Astrocyte of the cerebellum (primary cell): ENCODE measurements around the gene CELA3A.

Experiments used
- DNase-seq: peaks from one replicate; pipeline ENCODE4 v3.0.0-alpha.2; 2011; ENCODE audit warnings: low read depth
- H3K4me3 ChIP-seq: 2 replicates; pipeline ENCODE4 v1.5.1; 2011; ENCODE audit warnings: mild to moderate bottlenecking, low read depth, low read length, moderate library complexity
- CTCF ChIP-seq: IDR thresholded peaks from 2 replicates; pipeline ENCODE4 v1.5.1; 2012; ENCODE audit warnings: low read length, low read depth, moderate library complexity, mild to moderate bottlenecking; ENCODE audit errors: missing control alignments
- in situ Hi-C: cut with HindIII; loops from 2 replicates; pipeline ENCODE4 v1.10.0; 2017; ENCODE audit warnings: low sequenced_read_pairs

Gene CELA3A

GRCh38 chr1:22037520-22037919 is 36.1 kb downstream of the CELA3A start:
- TF ChIP-seq CTCF = no peak
- in situ Hi-C loops = no loop called here
- no peak overlapping the region for H3K4me3 ChIP-seq
- DNase-seq = no peak

GRCh38 chr1:22038036-22038435 is 36.6 kb downstream of the CELA3A start:
- DNase-seq = no peak
- no peak overlapping the region for H3K4me3 ChIP-seq
- in situ Hi-C loops = no loop called here
- no peak for TF ChIP-seq CTCF

- H3K4me3 ChIP-seq = no peak overlapping the region
- no peak for TF ChIP-seq CTCF
- DNase-seq = no peak
- in situ Hi-C loops = no loop called here
Measured at GRCh38 chr1:22039594-22040285, 38.3 kb downstream of the CELA3A start.

DNA sequence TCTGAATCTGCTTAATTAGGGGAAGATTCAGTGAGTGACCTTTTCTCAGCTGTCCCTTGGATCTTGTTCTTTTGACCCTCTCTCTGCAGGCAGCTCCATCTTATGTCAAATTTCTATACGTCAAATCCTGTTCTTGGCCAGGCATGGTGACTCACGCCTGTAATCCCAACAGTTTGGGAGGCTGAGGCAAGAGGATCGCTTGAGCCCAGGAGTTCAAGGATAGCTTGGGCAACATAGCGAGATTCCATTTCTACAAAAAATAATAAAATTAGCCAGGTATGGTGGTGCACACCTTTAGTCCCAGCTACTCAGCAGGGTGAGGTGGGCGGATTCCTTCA is 38.8 kb downstream of the CELA3A start:
- TF ChIP-seq CTCF = no peak
- in situ Hi-C loops = no loop called here
- H3K4me3 ChIP-seq = no peak overlapping the region
- DNase-seq = no peak

DNA sequence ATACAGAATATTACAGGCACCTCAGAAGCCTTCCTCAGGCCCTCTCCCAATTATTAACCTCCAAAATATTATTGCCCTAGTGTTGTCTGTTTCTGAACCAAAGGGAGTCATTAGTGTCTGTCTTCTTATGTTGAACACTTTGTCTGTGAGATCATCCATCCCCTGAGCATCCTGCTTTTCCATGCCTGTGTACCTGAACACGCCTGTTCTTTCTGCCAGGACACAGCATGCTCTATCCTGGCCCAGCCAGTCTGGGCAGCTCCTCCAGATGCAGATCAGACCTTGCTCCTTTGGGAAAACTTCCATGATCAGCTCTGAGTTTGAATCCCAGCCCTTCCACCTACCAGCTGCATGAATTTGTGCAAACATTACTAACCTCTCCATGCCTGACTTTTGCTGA is 40.0 kb downstream of the CELA3A start:
- DNase-seq = no peak
- H3K4me3 ChIP-seq = no peak overlapping the region
- no peak for TF ChIP-seq CTCF
- in situ Hi-C loops = no loop called here

GRCh38 chr1:22043198-22043769 is 41.8 kb downstream of the CELA3A start:
- DNase-seq = no peak
- TF ChIP-seq CTCF = no peak
- in situ Hi-C loops = no loop called here
- no peak overlapping the region for H3K4me3 ChIP-seq
